T1000 (cell line): Measurements from ENCODE around the gene RAD1.

Source experiments
- DNase-seq: peaks from one replicate; lab custom pipeline; 2025; ENCODE audit warnings: mixed read lengths; lab: John Stamatoyannopoulos, UW

The RAD1 gene

DNA sequence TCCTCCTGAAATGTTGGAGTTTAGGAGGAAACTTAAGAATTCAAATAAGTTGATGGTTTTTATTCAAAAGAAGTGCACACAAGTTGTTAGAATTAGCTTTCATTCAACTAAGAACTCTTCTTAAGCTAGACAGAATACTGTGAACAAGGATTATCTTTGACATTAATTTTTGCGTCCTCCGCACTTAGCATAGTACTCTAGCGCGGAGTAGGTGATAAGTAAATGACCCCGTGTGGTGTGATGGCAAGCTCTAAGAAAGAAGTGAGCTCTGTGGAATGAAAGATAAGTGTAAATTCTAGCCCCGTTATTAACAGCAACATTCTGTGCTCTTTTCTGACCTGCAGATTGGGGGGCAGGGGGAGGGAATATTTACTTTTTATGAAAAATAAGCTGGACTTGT is 1.2 kb upstream of the RAD1 start:
- DNase-seq = no peak

DNA sequence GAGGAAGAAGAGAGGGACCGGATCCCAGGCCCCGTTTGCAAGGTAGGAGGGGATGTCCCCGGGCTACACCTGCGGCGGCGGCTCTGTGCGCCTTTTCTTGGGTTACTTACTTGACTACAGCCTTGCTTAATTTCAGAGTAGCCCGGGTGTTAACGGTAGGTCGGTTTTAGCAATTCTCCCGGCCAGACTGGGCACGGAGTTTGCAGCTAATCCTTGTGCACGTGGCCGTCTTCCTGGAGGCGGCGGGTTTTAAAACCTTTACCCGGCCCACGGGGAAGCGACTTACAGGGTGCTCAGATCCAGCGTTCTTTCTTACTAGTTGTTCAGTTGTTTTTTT is 520 bp upstream of the RAD1 start:
- DNase-seq = no peak

DNA sequence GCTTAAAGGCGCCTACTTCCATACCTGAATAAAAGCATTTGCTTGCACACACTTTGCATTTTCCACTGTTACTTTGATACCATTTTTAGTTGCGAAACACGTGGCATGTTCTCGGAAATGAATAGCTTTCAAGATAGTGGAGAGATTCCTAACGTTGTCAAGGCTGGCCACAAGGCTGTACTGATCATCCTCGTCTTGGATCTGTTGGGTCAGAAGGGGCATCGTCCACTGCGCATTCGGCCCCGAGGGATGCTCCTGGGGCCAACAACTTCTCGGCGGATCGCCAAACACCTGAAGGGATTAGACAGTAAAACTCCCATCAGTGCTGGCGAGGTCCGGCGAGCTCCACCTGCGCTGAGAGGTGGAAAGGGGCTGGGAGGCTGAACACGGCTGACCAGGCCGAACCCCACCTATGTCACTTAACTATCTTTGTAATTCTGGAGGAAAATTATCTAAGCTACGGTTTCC is 599 bp downstream of the RAD1 start:
- no peak for DNase-seq

DNA sequence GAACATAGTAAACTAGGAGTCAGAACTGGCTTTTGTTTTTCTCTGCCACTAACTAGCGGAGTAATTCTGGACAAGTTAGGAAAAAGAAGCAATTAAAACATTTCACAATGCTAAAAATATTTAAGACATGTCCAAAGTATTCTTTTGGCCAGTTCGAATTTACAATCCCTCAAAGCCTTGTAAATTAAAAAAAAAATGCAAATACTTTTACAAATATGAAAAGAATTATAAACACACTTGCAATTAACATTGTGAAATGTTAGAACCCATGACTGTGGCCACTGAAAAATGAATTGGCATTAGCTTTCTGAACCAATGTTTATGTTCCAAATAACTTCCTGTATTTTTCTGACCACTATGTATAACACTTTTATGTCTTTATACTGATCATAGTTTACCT is 2.2 kb downstream of the RAD1 start:
- DNase-seq = no peak

DNA sequence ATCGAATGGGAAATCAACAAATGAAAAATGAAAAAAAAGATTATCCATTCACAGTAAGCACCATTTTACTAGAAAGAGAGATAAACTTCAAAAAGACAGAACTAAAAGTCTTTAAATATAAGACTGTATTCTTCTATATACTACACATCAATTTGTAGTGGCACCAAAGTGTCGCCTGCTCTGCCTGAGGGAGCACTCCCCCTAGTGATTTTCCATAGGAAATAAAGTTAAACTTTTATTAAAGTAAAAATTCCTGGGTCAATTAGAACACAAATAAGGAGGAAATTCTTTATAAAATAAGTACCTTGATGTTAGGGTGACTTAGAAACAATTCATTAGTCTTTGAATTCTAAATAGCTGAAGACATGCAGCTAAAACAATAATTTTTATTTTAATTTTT is 9.7 kb downstream of the RAD1 start:
- no peak for DNase-seq

DNA sequence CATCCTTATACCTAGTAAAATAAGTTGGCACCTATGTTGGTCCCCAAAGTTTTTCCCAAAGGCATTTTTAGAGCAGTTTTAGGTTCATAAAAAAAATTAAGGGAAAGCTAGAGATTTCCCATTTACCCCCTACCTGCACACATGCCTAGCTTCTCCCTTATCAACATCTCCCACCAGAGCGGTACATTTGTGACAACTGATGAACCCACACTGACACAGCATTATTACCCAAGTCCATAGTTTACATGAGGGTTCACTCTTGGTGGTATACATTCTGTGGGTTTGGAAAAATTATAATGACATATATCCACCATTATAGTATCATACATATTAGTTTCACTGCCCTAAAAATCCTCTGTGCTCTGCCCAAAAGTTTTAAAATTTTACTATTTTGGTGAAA is 12.0 kb downstream of the RAD1 start:
- DNase-seq = no peak

DNA sequence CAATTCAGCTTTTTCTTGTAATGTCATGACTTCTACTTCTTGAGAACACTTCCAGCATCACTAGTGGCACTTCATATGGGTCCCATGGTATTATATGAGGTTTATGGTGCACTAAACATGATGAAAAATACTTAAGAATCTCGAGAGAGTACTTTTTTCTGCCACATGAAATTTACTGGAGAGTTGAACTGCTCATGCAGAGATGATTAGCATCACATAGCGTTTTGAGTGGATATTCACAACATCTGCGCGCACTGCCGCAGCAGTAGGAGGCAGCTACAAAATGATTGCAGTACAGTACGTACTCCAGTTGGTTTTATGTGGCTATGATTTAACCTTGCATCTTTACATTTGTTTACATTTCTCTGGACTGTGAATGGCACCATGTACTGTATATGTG is 14.7 kb downstream of the RAD1 start:
- no peak for DNase-seq

DNA sequence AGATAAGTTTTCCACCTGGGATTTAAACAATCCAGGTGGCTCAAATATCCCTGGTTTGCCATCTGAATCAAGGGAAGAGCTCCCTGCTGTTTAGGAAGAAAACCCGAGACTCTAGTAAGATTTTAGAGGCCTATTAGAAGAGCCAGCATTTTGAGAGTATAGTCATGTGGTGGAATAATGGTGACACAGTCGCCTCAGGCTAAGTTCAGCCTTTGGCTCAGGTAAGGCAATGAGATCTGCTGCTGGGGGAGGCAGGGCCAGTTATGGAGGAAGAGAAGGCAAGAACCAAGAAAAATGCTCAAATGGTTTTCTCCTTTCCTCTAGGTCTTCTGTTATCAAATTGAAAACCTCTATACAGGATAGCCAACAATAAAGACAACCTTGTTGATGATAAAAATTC is 16.2 kb downstream of the RAD1 start:
- no peak for DNase-seq

DNA sequence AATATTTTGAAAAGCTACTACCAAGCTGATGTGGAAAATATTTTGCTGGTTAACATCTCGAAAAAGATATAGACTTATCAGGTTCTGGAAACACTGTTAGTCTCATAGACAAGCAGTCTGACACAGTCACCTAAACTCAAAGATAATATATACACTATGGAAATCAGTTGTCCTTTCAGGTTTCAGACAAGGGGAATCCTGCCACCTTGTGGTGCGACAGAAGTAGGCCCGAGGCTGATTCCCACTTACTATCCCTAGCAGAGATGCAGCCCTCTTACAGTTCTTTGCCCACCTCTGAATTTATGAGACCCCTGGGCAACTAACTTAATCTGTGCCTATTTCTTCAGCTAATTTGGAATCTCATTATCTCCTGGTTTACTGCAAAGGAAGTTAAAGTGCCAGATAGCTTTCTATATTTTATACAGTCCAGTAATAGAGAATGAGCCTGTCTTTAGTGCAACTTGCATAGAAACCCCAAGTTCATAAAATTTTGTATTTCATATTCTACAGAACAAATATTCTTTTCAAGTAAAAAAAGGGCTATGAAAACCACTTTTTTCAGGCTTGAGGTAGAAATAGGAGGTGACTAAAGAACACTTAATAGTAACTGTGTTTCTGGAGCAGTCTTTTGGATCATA is 16.9 kb downstream of the RAD1 start:
- peak; percentile 26 for DNase-seq

DNA sequence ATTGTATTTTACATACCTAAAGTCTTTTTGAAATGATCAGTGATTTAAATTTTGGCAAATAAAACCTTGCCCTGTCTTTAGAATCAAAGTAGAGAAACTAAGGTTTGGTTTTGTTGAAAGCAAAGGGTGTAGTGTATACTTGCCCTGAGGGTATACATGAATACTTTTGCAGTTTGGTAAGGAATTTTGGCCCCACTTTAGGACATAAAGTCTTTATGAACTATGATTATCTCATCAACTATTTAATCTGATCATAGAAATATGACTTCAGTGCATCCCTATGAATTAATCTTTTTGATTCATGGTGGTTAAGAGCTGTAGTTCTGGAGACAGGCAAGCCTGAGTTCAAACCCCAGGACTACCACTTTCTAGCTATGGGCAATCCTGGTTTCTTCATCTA is 17.7 kb downstream of the RAD1 start:
- no peak for DNase-seq

DNA sequence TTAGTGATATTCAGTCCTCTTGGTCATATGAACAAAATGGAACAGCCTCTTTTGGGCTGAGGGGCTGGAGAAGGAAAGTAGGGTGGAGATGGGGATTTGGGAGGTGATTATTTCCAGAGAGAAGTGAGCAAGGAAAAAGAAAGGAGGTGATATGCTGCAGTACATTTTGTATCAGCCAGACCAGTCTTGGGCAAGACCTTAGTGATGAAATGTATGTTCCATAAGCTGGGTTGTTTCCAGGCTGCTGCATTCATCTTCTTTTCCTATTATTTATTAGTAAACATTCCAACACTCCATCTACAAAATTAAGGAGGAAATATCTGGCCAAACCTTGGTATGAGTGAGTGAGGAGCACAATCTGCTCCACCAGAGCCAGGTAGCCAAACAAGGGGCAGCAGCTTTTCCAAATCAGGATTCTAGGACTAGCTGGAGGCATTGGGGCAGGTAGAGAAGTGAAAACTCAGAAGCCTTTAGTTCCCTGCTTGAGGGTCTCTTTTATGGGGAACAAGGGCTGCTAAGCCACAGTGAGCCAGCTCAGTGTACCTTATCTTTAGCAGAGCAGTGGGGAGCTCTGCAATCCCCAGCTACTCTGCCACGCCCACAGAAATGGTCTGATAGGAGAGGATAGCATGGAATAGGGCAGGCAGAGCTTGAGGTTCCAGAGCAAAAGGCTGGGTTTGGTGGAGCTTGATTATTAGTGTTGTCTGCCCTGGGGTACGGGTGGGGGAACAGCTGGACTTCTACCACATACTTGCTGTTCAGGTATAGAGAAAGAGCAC is 19.5 kb downstream of the RAD1 start:
- no peak for DNase-seq

DNA sequence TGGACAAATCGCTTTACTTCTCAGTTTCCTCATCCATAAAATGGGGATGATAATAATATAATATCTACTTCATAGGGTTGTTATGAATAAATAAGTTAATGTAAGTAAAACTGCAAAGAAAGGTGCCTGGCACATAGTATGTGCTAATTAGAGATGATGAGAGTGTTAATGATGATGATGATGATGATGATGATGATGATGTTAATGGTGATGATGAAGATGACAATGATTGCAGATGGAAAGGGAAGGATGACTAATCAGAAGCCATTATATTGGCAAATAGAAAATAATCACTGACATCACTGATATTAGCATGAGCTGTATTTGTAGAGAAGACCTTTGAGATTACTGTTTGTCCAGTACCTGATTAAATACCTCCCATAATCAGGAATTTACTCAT is 20.6 kb downstream of the RAD1 start:
- DNase-seq = no peak

DNA sequence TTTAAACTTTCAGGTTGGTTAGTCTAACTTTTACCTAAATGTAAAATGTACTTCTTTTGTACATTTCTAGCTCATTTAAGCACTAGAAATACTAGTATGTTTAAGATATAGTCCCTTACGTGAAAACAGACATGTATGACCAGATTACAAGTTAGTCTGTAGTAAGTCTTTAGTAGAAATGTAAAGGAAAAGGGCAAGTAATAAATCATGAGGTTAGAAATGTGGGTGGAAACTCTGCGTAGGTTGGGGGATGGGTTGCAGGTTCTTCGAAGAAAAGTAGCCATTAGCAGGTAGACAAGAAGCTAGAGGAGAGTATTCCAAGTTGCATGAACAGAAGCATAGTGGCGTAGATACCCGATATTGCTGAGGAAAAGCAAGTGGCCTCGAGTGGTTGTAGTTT is 22.9 kb downstream of the RAD1 start:
- no peak for DNase-seq

DNA sequence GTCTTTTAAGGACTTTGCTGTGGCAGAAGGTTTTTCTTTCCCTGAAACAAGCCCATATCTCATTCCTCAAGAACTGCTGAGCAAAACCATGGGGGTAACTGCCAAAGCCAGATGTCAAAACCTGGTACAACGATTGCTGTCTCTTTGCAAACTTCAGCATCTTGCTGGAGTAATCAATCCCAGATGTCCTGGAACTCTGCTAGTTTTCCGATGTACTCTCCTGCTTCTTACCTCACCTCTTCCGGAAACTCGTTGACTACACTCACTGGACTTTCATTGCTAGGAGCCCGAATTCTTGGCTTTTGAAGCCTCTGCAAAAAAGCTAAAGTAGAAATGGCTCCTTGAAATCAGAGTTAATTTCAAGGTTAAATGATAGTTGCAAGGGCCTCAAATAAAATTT is 23.3 kb downstream of the RAD1 start:
- no peak for DNase-seq

DNA sequence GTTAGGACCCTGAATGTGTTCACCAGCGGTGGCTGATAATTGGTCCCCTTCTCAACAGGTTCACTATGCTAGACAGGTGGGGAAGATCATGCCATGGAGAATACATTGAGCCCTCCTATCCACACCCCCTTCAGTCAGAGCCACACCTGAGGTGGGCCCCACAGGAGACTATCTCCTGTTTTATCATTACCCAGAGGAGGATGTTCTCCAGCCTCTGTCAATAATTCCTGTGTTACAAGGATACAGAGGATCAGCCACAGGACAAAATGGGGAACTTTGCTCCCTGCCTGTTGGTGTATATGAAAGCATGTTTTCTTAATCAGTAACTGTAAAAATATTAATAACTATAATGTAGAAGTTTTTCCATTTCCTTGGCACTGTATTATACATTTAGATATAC is 25.9 kb downstream of the RAD1 start:
- DNase-seq = no peak

DNA sequence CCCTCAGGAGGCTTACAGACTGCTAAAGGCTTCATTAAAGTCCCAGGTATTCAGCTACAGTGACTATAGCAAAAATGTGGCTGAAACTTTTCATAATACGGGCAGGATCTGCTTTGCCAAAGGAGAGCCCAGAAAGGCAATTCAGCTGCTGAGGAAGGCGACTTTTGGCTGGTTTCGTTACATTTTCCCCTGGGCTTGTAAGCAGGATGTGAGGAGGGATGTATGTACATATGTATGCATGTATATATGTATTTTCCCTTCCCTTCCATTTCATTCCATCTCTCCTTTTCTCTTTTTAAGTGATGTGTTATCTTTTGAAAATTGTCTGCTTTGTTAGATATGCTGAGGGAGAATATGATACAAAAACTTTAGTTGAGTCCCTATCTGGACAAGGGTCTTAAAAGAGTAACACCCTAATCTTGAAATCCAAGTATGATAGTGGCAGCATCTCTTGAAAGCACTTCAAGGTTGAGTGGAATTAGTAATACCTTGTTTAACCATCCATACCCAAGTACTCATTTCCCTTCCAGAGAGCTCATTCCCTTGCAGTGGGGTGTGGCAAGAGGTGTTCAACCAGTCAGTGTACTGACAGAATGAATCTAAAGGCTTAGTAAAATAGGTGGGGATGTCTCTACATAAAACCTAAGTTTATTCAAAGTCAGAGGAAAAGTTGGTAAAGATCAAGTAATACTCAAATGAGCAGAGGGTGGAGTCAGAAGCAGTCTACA is 28.7 kb downstream of the RAD1 start:
- no peak for DNase-seq

DNA sequence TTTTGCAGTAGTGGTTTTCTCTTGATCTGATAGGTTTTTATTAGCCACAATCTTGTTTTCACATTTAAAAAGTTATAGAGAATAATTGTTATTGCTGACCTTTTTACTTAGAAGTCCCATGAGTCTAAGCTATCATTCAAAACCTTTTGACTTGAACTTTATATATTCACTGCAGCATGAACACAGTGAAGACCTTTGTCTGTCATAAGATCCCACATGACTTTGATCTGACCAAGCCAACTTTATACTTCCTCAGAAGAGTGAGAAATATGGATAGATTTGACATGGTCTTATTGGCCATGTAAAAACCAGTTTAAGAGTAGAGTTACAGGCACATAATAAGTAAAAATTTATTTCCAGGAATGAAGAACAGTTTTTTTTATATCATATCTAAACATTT is 34.1 kb downstream of the RAD1 start:
- no peak for DNase-seq

DNA sequence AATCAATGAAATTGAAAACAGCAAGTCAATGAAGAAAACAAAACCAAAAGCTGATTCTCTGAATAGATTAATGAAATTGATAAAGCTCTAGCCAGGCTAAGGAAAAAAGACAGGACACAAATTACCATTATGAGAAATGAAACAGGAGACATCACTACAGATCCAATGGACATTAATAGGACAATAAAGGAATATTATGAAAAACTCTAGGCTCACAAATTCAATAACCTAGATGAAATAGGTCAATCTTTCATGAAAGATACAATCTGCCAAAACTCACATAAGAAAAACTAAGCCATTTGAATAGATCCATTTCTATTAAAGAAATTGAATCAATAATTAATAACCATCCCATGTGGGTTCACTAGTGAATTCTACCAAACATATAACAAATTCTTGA is 39.0 kb downstream of the RAD1 start:
- no peak for DNase-seq

DNA sequence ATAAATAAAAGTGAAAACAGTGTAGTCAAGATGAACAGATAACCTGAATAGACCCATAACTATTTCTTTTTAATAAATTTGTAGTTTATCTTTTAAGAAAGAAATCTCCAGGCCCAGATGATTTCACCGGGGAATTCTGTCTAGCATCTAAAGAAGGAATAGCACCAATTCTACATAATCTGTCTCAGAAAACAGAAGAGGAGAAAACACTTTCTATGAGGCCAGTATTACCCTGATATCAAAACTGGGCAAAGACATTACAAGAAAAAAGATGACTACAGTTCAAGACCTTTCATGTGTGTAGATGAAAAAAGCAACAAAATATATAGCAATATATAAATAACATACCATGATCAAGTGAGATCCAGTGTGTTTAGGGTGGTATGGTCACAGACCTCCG is 44.9 kb downstream of the RAD1 start:
- no peak for DNase-seq

DNA sequence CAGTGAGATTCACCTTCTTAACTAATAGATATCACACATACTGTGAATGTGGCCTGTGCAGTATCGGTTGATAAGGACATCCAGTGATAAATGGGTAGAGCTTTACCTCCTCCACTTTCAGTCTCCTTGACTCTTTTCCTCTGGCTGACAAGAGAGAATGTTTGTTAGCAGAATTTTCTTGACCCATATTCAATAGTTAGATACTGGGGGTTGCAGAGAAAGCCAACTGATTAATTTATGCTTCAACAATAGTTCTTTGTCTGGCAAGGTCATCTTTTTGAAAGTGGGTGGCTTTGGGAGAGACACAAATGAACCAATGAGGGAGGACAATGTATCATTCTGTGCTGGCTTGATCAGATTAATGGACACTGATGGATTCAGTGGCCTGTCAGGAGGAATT is 46.0 kb downstream of the RAD1 start:
- DNase-seq = no peak

DNA sequence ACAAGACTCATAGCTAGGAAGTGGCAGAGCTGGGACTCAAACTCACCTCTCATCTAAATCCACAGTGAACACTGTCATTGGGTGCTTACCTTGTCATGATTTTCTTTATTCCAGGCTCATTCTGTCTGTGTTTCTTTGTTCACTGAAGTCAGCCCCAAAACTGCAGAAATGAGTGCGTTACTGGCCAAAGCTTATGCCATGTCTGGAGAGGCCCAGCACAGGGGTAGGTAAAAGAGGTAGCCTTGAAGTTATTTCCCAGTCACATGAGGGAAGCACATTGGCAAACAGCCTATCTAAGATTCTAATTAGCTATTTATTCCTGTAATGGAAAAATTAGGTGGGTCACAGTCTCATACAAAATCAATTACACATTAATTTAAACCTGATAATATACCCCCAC is 46.5 kb downstream of the RAD1 start:
- no peak for DNase-seq

DNA sequence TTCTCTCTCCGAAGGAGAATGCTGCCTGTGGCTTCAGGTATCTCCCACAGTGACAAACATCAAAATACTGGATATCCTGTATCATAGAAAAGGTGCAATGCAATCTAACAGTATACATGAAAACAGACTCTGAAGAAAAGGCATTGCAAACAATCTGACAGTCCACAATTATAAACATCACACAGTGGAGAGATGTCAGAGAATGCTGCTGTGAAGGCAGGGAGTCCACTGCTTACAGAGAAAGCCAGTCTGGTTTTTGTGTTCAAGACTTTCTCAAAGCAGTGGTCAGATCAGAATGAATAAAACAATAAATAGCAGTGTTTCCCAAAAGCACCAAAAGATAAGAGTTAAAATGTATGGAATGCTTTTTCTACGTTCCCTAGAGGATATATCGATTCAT is 47.6 kb downstream of the RAD1 start:
- no peak for DNase-seq

DNA sequence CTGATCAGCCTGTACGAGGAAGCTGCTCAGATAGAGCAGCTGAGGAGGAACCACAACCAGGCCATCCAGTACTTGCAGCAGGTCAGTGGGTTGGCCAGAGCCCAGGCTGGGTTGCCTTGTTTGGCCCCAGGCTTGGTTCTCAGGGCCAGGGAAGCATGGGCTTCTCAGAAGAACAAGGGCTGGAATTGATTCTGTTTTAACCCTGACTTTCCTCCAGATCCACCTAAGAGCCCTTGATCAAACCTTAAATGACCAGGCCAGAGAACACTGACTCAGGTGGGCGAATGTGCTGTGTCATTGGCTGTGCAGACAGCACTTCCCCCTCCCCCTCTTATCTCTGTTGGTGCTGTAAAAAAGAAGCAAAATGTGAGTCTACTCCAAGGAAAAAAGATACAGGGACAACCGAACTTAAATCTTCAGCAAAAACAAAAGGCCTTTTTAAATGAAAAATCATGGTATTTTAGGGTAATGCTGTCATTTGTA is 48.3 kb downstream of the RAD1 start:
- DNase-seq = no peak
